A549 treated with ZK216348 at 1 μM for 4 hours (cell line): Measurements from ENCODE around the gene SH2D6. TPM values are rescaled to one million over a fixed set of nuclear protein-coding genes. Genes with fewer than 3 reads are reported as not detected.

ENCODE experiments used
- total RNA-seq: library from RNA; stranded (reverse); fragments of 200-300 nt; extraction: Qiagen RNA extraction; gene quantifications from 5 replicates; pipeline ENCODE4 v1.2.3, GENCODE V29; 2022; ENCODE audit warnings: low read depth

Gene SH2D6
- total RNA-seq = 0.91 to 1.7 TPM (median 1.2 TPM) in 4 of 5 replicates, not detected in the other

GRCh38 chr2:85418132-85419008, at the start of gene SH2D6:
TSS of gene SH2D6 (plus strand) at chr2:85418714. CDS start at chr2:85429466, 10,752 bp downstream.

GRCh38 chr2:85409845-85410583, 8.5 kb upstream of the SH2D6 start, which contains the start of gene CAPG:
TSS of gene CAPG (minus strand) at chr2:85410366. CDS start at chr2:85402145, 8,221 bp downstream.

Other genes with a start within 250 kb of the SH2D6 start
- gene TGOLN2, start 90.7 kb upstream of the SH2D6 start, total RNA-seq = 83.4 to 114 TPM (median 101 TPM) in 5 replicates
- 49.5 to 56.9 TPM (median 52.4 TPM) in 5 replicates for gene RETSAT, start 64.2 kb upstream of the SH2D6 start, total RNA-seq
- gene ELMOD3, start 63.9 kb upstream of the SH2D6 start, total RNA-seq = 10.8 to 15.4 TPM (median 12.5 TPM) in 5 replicates
- 79.5 to 121 TPM (median 96.2 TPM) in 5 replicates for gene CAPG, start 8.3 kb upstream of the SH2D6 start, total RNA-seq
- gene MAT2A, start 120.5 kb downstream of the SH2D6 start, total RNA-seq = 515 to 543 TPM (median 532 TPM) in 5 replicates
- gene GGCX, start 142.8 kb downstream of the SH2D6 start, total RNA-seq = 32.9 to 50.9 TPM (median 42.8 TPM) in 5 replicates
- gene VAMP8, start 158.9 kb downstream of the SH2D6 start, total RNA-seq = 14.1 to 23.2 TPM (median 16.8 TPM) in 5 replicates
- 0.31 TPM in 1 of 5 replicates, not detected in the others for gene VAMP5, start 165.7 kb downstream of the SH2D6 start, total RNA-seq
- 173 to 202 TPM (median 185 TPM) in 5 replicates for gene RNF181, start 177.0 kb downstream of the SH2D6 start, total RNA-seq
- 10.0 to 16.7 TPM (median 15.3 TPM) in 5 replicates for gene TMEM150A, start 184.0 kb downstream of the SH2D6 start, total RNA-seq
- gene C2orf68, start 193.4 kb downstream of the SH2D6 start, total RNA-seq = 22.0 to 33.1 TPM (median 29.1 TPM) in 5 replicates
- gene USP39, start 197.5 kb downstream of the SH2D6 start, total RNA-seq = 67.5 to 73.6 TPM (median 72.6 TPM) in 5 replicates
- 0.11 to 0.14 TPM in 2 of 5 replicates, not detected in the others for gene SFTPB, start 249.5 kb downstream of the SH2D6 start, total RNA-seq